Peyer's patch (tissue), 4 donors: Measurements from ENCODE around the gene FAM90A1.
A peak's percentile ranks its signal among the peaks of the same experiment; 100 is the strongest.
"Not testable (repeated sequence)": the region's sequence is repeated elsewhere in the genome, so short reads cannot be mapped to it uniquely, and the experiment has no call there.

Experiments used
- POLR2A ChIP-seq, 2 donors: fragments of 450-650 bp; IDR thresholded peaks; one replicate each; pipeline ENCODE4 v1.5.1; 2017; ENCODE audit warnings: antibody characterized with exemption in 2 of 2, mild to moderate bottlenecking in 2 of 2, moderate library complexity in 2 of 2
- TF ChIP-seq, protein P1 (sequence below), 6 experiments: fragments of 450-650 bp in 4 of 6; fragments of 200-600 bp in 2 of 6; sonication (generic) in 1 of 6; IDR thresholded peaks; one replicate each; pipeline ENCODE4 v1.5.1; 2017 to 2019; ENCODE audit warnings: antibody characterized with exemption in 6 of 6, mild to moderate bottlenecking in 3 of 6, moderate library complexity in 1 of 6

GRCh38 chr12:8231666-8232608 is 4.5 kb upstream of the FAM90A1 start:
- TF ChIP-seq, protein P1, sequence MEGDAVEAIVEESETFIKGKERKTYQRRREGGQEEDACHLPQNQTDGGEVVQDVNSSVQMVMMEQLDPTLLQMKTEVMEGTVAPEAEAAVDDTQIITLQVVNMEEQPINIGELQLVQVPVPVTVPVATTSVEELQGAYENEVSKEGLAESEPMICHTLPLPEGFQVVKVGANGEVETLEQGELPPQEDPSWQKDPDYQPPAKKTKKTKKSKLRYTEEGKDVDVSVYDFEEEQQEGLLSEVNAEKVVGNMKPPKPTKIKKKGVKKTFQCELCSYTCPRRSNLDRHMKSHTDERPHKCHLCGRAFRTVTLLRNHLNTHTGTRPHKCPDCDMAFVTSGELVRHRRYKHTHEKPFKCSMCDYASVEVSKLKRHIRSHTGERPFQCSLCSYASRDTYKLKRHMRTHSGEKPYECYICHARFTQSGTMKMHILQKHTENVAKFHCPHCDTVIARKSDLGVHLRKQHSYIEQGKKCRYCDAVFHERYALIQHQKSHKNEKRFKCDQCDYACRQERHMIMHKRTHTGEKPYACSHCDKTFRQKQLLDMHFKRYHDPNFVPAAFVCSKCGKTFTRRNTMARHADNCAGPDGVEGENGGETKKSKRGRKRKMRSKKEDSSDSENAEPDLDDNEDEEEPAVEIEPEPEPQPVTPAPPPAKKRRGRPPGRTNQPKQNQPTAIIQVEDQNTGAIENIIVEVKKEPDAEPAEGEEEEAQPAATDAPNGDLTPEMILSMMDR (IDR thresholded peaks at IDR 0.05): peak; percentile 33 to 75 (median 68)
- not testable (repeated sequence) for TF ChIP-seq POLR2A (IDR thresholded peaks at IDR 0.05)
